HCT116 (cell line): ENCODE results near the gene SYT3. TPM values are rescaled to one million over a fixed set of nuclear protein-coding genes. Genes with fewer than 3 reads are reported as not detected.

Experiments
- ATAC-seq: fragments of 200-7000 bp; cut with Tn5 transposase; 2 replicates; pipeline ENCODE4 v1.9.1; 2020; ENCODE audit warnings: mild to moderate bottlenecking, moderate library complexity
- BruUV-seq: library from RNA; stranded (reverse); fragments of 400-500 nt; replicated peaks from 2 replicates; lab custom pipeline; 2021; lab: Mats Ljungman, UMichigan
- CTCF ChIA-PET: fragments of 300-600 bp; sonication (Branson Sonifier 250); formaldehyde crosslinking; loops from one replicate; lab custom pipeline; 2021; ENCODE audit warnings: antibody characterized with exemption; lab: Charles Lee
- POLR2A ChIA-PET: fragments of 300-600, 350-600 bp; sonication (Branson Sonifier 250); formaldehyde crosslinking; loops from one replicate; lab custom pipeline; 2021; ENCODE audit warnings: antibody characterized with exemption; lab: Charles Lee
- RAD21 ChIA-PET, 2 experiments: fragments of 300-600 bp; sonication (Branson Sonifier 250); formaldehyde crosslinking; loops; one replicate each; lab custom pipeline; 2023; ENCODE audit warnings: low total read pairs in 2 of 2; ENCODE audit not compliant: uncharacterized antibody in 2 of 2, unreplicated experiment in 2 of 2, low non-redundant PET in 1 of 2; lab: Charles Lee
- DNase-seq: peaks from one replicate; pipeline ENCODE4 v3.0.0-alpha.2; 2010; ENCODE audit warnings: low read depth, low spot score
- H2AFZ ChIP-seq: fragments of 200-600 bp; shearing (Covaris generic), sonication (generic); 2 replicates; pipeline ENCODE4 v1.6.1; 2017; ENCODE audit warnings: low read depth, mixed run types, mixed read lengths, antibody characterized with exemption, low read length; ENCODE audit not compliant: poor library complexity, severe bottlenecking
- H3K27ac ChIP-seq: 2 replicates; pipeline ENCODE4 v1.5.1; 2012; ENCODE audit warnings: low read depth, low read length
- H3K27me3 ChIP-seq: fragments of 200-600 bp; sonication (generic); 2 replicates; pipeline ENCODE4 v1.6.1; 2016; ENCODE audit warnings: mixed run types, low read length, mixed read lengths; ENCODE audit not compliant: insufficient read depth
- H3K36me3 ChIP-seq, 2 experiments: fragments of 200-500 bp in 1 of 2; fragments of 200-600 bp in 1 of 2; sonication (Bioruptor generic) in 1 of 2; sonication (generic) in 1 of 2; 2 replicates each; pipeline versions ENCODE4 v1.5.1 to v1.6.1; 2014 to 2016; ENCODE audit warnings: low read length in 2 of 2, inconsistent platforms in 1 of 2, mixed read lengths in 1 of 2, mixed run types in 1 of 2; ENCODE audit not compliant: insufficient read depth in 2 of 2, control insufficient read depth in 1 of 2
- H3K4me1 ChIP-seq, 2 experiments: fragments of 200-600 bp in 1 of 2; sonication (generic) in 1 of 2; 2 replicates each; pipeline versions ENCODE4 v1.5.1 to v1.6.1; 2012 to 2017; ENCODE audit warnings: low read length in 2 of 2, inconsistent platforms in 1 of 2, mild to moderate bottlenecking in 1 of 2, mixed read lengths in 1 of 2, mixed run types in 1 of 2, moderate library complexity in 1 of 2; ENCODE audit not compliant: insufficient read depth in 2 of 2, control insufficient read depth in 1 of 2
- H3K4me2 ChIP-seq: fragments of 200-600 bp; sonication (generic); 2 replicates; pipeline ENCODE4 v1.6.1; 2017; ENCODE audit warnings: mixed run types, low read length, mixed read lengths
- H3K4me3 ChIP-seq, 2 experiments: fragments of 200-600 bp in 1 of 2; sonication (generic) in 1 of 2; replicated peaks in 1 of 2; 2 replicates each; pipeline ENCODE4 v1.5.1; 2011 to 2016; ENCODE audit warnings: low read length in 2 of 2, control low read depth in 1 of 2, low read depth in 1 of 2, mild to moderate bottlenecking in 1 of 2, mixed read lengths in 1 of 2, mixed run types in 1 of 2
- H3K79me2 ChIP-seq: fragments of 200-600 bp; sonication (generic); 2 replicates; pipeline ENCODE4 v1.6.1; 2017; ENCODE audit warnings: mild to moderate bottlenecking, mixed run types, low read length, moderate library complexity, mixed read lengths; ENCODE audit not compliant: insufficient read depth
- H3K9ac ChIP-seq: fragments of 200-600 bp; sonication (generic); 2 replicates; pipeline ENCODE4 v1.6.1; 2016; ENCODE audit warnings: low read length, mixed read lengths
- H3K9me2 ChIP-seq: fragments of 200-600 bp; sonication (generic), shearing (Covaris generic); 2 replicates; pipeline ENCODE4 v1.6.1; 2017; ENCODE audit warnings: mixed run types, mild to moderate bottlenecking, moderate library complexity; ENCODE audit not compliant: insufficient read depth
- H3K9me3 ChIP-seq, 2 experiments: fragments of 200-500 bp in 1 of 2; fragments of 200-600 bp in 1 of 2; sonication (Bioruptor generic) in 1 of 2; sonication (generic) in 1 of 2; 2 replicates each; pipeline ENCODE4 v1.6.1; 2014 to 2017; ENCODE audit warnings: low read length in 2 of 2, mixed read lengths in 2 of 2, inconsistent platforms in 1 of 2, low read depth in 1 of 2, mild to moderate bottlenecking in 1 of 2, mixed run types in 1 of 2, moderate library complexity in 1 of 2; ENCODE audit not compliant: control insufficient read depth in 1 of 2, insufficient read depth in 1 of 2
- H4K20me1 ChIP-seq: fragments of 200-600 bp; sonication (generic), shearing (Covaris generic); 2 replicates; pipeline ENCODE4 v1.6.1; 2017; ENCODE audit warnings: mixed run types, mild to moderate bottlenecking, moderate library complexity; ENCODE audit not compliant: insufficient read depth
- JUND ChIP-seq: IDR thresholded peaks from 2 replicates; pipeline ENCODE4 v1.6.1; 2012
- MAX ChIP-seq: IDR thresholded peaks from 2 replicates; pipeline ENCODE4 v1.6.1; 2012
- POLR2A ChIP-seq: IDR thresholded peaks from 2 replicates; pipeline ENCODE4 v1.7.0; 2011; ENCODE audit warnings: borderline replicate concordance; ENCODE audit not compliant: insufficient read depth, insufficient read length; ENCODE audit errors: extremely low read depth
- POLR2AphosphoS5 ChIP-seq: IDR thresholded peaks from 2 replicates; pipeline ENCODE4 v1.6.1; 2011; ENCODE audit warnings: mild to moderate bottlenecking, low read depth, low read length, moderate library complexity
- REST ChIP-seq: IDR thresholded peaks from 2 replicates; pipeline ENCODE4 v1.6.1; 2012; ENCODE audit warnings: low read depth
- SIN3A ChIP-seq: IDR thresholded peaks from 2 replicates; pipeline ENCODE4 v1.6.1; 2012; ENCODE audit warnings: low read depth
- SP1 ChIP-seq: IDR thresholded peaks from 2 replicates; pipeline ENCODE4 v1.6.1; 2012; ENCODE audit warnings: low read depth
- ZBTB33 ChIP-seq: IDR thresholded peaks from 2 replicates; pipeline ENCODE4 v1.6.1; 2011; ENCODE audit warnings: mild to moderate bottlenecking, low read length, moderate library complexity; ENCODE audit not compliant: insufficient replicate concordance; ENCODE audit errors: extremely low read depth
- ZFX ChIP-seq: fragments of 450-650 bp; IDR thresholded peaks from 2 replicates; pipeline ENCODE4 v1.6.1; 2017
- intact Hi-C: fragments of 100-400 bp; cut with micrococcal nuclease; formaldehyde crosslinking; loops from 2 replicates; pipeline ENCODE4 v1.10.0; 2022
- total RNA-seq: library from RNA; stranded (reverse); gene quantifications from one replicate; pipeline ENCODE4 v1.2.1, GENCODE V29; 2021; ENCODE audit not compliant: unreplicated experiment

The SYT3 gene
- total RNA-seq, 1 experiment from 2014 or later = 4.6 TPM

GRCh38 chr19:50657222-50657669, 17.6 kb upstream of the SYT3 start (continued):
- no peak for TF ChIP-seq MAX
- no peak for TF ChIP-seq SP1
- no peak for TF ChIP-seq REST
- TF ChIP-seq POLR2AphosphoS5 = no peak

- Histone ChIP-seq H3K4me3 (no peak overlapping the region), H3K27me3 (no peaks in the 10 kb centered on the region), H3K36me3 (no peaks in the 10 kb centered on the region), H3K4me2 (no peak overlapping the region), H3K27ac (no peak overlapping the region), H3K9me2 (no peaks in the 10 kb centered on the region), H3K4me1 (peaks cover under 1 to 37% of the 10 kb centered on the region in 2 experiments; a peak in 3 of 4 replicates), H2AFZ (no peak overlapping the region), H4K20me1 (no peaks in the 10 kb centered on the region), H3K9me3 (no peaks in the 10 kb centered on the region), H3K79me2 (no peaks in the 10 kb centered on the region), H3K9ac (no peak overlapping the region)
- intact Hi-C loops = loop anchor here (5.0 to 10.0 kb wide), 2 partner anchors 120 to 288 kb away; partner anchors contain the start of gene NAPSA
- ChIA-PET CTCF (no interaction called here), RAD21 (no interaction called here), POLR2A (no interaction called here)
- TF ChIP-seq ZFX = no peak
- no peak for TF ChIP-seq JUND
- TF ChIP-seq POLR2A = no peak
- TF ChIP-seq ZBTB33 = no peak
- no peak for TF ChIP-seq SP1
- TF ChIP-seq SIN3A = no peak
- BruUV-seq = no TSS peak
- ATAC-seq (no peak), DNase-seq (no peak)
These were observed 15.2 kb upstream of the SYT3 start for GRCh38 chr19:50654882-50655281.
